WTC11 (cell line): ENCODE measurements around the gene KANTR. TPM values are rescaled to one million over a fixed set of nuclear protein-coding genes. Genes with fewer than 3 reads are reported as not detected.

ENCODE experiments used
- ATAC-seq: fragments of 200-7000 bp; cut with Tn5 transposase; 2 replicates; pipeline ENCODE4 v1.10.0; 2021; ENCODE audit warnings: mild to moderate bottlenecking, moderate library complexity
- CTCF ChIA-PET: fragments of 300-600 bp; sonication (Branson Sonifier 250); formaldehyde crosslinking; loops from one replicate; lab custom pipeline; 2021; ENCODE audit warnings: antibody characterized with exemption; lab: Charles Lee
- POLR2A ChIA-PET: fragments of 350-600 bp; sonication (Branson Sonifier 250); formaldehyde crosslinking; loops from one replicate; lab custom pipeline; 2021; ENCODE audit warnings: antibody characterized with exemption; lab: Charles Lee
- DNase-seq: peaks from one replicate; pipeline ENCODE4 v3.0.0; 2021; ENCODE audit warnings: low spot score
- H3K27ac Mint-ChIP-seq: 2 replicates; pipeline ENCODE4 v1.8.0; 2021; ENCODE audit warnings: mixed read lengths
- H3K27me3 Mint-ChIP-seq: 2 replicates; pipeline ENCODE4 v1.8.0; 2021; ENCODE audit warnings: low read depth, mild to moderate bottlenecking, moderate library complexity, mixed read lengths
- H3K36me3 Mint-ChIP-seq: 2 replicates; pipeline ENCODE4 v1.8.0; 2021; ENCODE audit warnings: mixed read lengths
- H3K4me1 Mint-ChIP-seq: 2 replicates; pipeline ENCODE4 v1.8.0; 2022; ENCODE audit warnings: mixed read lengths
- H3K4me3 Mint-ChIP-seq: 2 replicates; pipeline ENCODE4 v1.8.0; 2021; ENCODE audit warnings: mild to moderate bottlenecking, moderate library complexity, mixed read lengths
- H3K9me3 Mint-ChIP-seq: 2 replicates; pipeline ENCODE4 v1.8.0; 2021; ENCODE audit warnings: mixed read lengths
- CREB1 ChIP-seq: sonication (generic); formaldehyde crosslinking; IDR thresholded peaks from 2 replicates; pipeline ENCODE4 v1.8.0; 2023; ENCODE audit warnings: mild to moderate bottlenecking, missing genetic modification reagents
- ELF4 ChIP-seq: sonication (generic); formaldehyde crosslinking; IDR thresholded peaks from 2 replicates; pipeline ENCODE4 v1.8.1; 2022; ENCODE audit warnings: low read depth, mild to moderate bottlenecking, moderate library complexity, missing genetic modification reagents
- ETV6 ChIP-seq: sonication (generic); formaldehyde crosslinking; IDR thresholded peaks from 2 replicates; pipeline ENCODE4 v1.8.1; 2022; ENCODE audit warnings: mild to moderate bottlenecking, missing genetic modification reagents
- FOXK1 ChIP-seq: sonication (generic); formaldehyde crosslinking; IDR thresholded peaks from 2 replicates; pipeline ENCODE4 v1.8.0; 2022; ENCODE audit warnings: mild to moderate bottlenecking, moderate library complexity, missing genetic modification reagents
- FOXP1 ChIP-seq: sonication (generic); formaldehyde crosslinking; IDR thresholded peaks from 2 replicates; pipeline ENCODE4 v1.8.0; 2022; ENCODE audit warnings: missing genetic modification reagents, mild to moderate bottlenecking, moderate library complexity, borderline replicate concordance
- GRHL2 ChIP-seq: fragments of 250-450 bp; sonication (Bioruptor Pico); IDR thresholded peaks from 2 replicates; pipeline ENCODE4 v1.8.0; 2022; ENCODE audit warnings: mild to moderate bottlenecking, moderate library complexity; ENCODE audit not compliant: insufficient replicate concordance, severe bottlenecking
- KAT7 ChIP-seq: sonication (generic); formaldehyde crosslinking; IDR thresholded peaks from 2 replicates; pipeline ENCODE4 v1.8.1; 2023; ENCODE audit warnings: missing genetic modification reagents, mild to moderate bottlenecking, borderline replicate concordance
- MXD4 ChIP-seq: fragments of 250-450 bp; sonication (Bioruptor Pico); IDR thresholded peaks from 2 replicates; pipeline ENCODE4 v1.8.0; 2021; ENCODE audit warnings: mild to moderate bottlenecking, moderate library complexity, borderline replicate concordance
- NFATC4 ChIP-seq: fragments of 250-450 bp; sonication (Bioruptor Pico); IDR thresholded peaks from 2 replicates; pipeline ENCODE4 v1.9.0; 2021; ENCODE audit warnings: mild to moderate bottlenecking
- NR2C2 ChIP-seq: sonication (generic); formaldehyde crosslinking; IDR thresholded peaks from 2 replicates; pipeline ENCODE4 v1.8.0; 2022; ENCODE audit warnings: mild to moderate bottlenecking, missing genetic modification reagents
- SMAD3 ChIP-seq: sonication (generic); formaldehyde crosslinking; IDR thresholded peaks from 2 replicates; pipeline ENCODE4 v1.8.0; 2022; ENCODE audit warnings: missing genetic modification reagents, mild to moderate bottlenecking, borderline replicate concordance
- TEAD1 ChIP-seq: sonication (generic); formaldehyde crosslinking; IDR thresholded peaks from 2 replicates; pipeline ENCODE4 v1.8.0; 2022; ENCODE audit warnings: mild to moderate bottlenecking, missing genetic modification reagents
- TEAD4 ChIP-seq: sonication (generic); formaldehyde crosslinking; IDR thresholded peaks from 2 replicates; pipeline ENCODE4 v1.8.0; 2022; ENCODE audit warnings: mild to moderate bottlenecking, missing genetic modification reagents
- ZNF219 ChIP-seq: sonication (generic); formaldehyde crosslinking; IDR thresholded peaks from 2 replicates; pipeline ENCODE4 v1.8.0; 2023; ENCODE audit warnings: missing genetic modification reagents, mild to moderate bottlenecking, borderline replicate concordance
- total RNA-seq: library from RNA; stranded (reverse); gene quantifications from 3 replicates; pipeline ENCODE4 v1.2.3, GENCODE V29; 2021
- TF ChIP-seq, protein P1 (sequence below): fragments of 250-450 bp; sonication (Bioruptor Pico); conservative IDR thresholded peaks from 2 replicates; pipeline ENCODE4 v1.9.0; 2021; ENCODE audit warnings: mild to moderate bottlenecking
- TF ChIP-seq, protein P2 (sequence below): fragments of 250-450 bp; sonication (Bioruptor Pico); IDR thresholded peaks from 2 replicates; pipeline ENCODE4 v1.8.0; 2021; ENCODE audit warnings: mild to moderate bottlenecking
- TF ChIP-seq, protein P3 (sequence below): sonication (generic); formaldehyde crosslinking; IDR thresholded peaks from 2 replicates; pipeline ENCODE4 v1.8.0; 2023; ENCODE audit warnings: missing genetic modification reagents
- TF ChIP-seq, protein P4 (sequence below): sonication (generic); formaldehyde crosslinking; IDR thresholded peaks from 2 replicates; pipeline ENCODE4 v1.8.0; 2022; ENCODE audit warnings: missing genetic modification reagents
- TF ChIP-seq, protein P5 (sequence below): sonication (generic); formaldehyde crosslinking; IDR thresholded peaks from 2 replicates; pipeline ENCODE4 v1.8.0; 2023; ENCODE audit warnings: mild to moderate bottlenecking, missing genetic modification reagents

Gene KANTR
- total RNA-seq, 1 experiment from 2014 or later = 14.0 TPM

DNA sequence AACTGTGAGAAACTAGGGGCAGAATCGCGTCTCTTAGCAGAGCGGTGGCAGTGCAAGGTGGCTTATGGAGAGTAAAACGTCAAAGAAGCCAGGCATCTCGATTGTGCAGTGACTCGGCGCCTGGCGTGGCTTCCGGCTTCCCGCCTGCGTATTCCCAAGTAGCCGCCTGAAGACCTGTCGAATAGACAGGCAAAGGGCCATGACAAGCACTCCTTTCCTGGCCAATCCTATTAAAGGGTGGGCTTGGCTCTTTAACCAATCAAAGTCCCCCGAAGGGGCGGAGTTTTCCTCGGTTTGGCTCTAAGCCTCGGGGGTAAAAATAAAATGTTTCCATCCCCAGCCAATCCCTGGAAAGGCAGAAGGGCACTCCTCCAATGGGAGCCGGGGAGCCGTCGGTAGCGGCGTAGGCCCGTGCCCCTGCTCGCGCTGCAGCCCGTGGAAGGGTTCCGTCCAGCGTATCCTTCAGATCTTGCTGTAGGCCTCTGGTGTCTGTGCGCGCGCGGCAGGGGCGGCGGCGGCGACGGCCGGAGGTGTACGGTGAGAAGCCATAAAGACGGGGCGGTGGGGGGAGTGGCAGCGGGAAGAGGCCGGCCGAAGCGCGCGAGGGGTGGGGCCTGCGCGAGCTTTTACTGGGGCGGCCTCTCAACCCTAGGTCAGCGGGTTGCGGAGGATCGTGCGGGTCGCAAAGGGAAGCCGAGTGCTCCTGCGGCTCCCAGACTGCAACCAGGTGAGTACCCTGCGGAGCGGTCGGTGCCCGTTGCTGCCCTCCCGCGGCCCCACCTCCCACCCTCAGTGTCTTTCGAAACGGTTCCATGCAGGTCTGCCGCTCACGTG lies at the start of gene KANTR (continued):
- TF ChIP-seq, protein P1, sequence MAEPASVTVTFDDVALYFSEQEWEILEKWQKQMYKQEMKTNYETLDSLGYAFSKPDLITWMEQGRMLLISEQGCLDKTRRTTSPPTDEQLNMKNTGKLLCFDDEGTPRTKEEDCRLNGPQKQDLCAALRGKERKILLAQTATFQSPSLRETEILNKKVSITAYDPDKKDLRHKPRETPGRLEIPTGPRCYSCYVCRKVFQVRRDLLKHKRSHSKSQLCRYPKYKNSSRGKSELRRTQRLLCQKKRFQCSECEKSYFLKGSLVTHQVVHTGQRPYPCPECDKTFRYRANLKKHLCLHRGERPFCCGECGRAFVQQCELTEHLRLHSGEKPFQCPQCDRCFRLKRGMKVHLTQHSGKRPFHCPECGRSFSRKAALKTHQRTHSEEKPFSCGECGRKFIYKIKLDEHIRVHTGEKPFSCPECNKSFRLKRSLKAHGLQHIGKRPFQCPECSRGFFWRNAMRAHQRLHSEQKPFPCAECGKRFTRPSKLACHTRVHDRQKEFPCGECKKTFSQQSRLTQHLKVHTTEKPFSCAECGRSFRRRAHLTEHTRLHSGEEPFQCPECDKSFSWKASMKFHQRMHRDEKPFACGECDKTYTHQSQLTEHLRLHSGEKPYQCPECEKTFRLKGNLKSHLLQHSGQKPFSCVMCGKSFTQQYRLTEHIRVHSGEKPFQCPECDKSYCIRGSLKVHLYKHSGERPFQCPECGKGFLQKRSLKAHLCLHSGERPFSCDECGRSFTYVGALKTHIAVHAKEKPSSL (CRISPR knock-in tag) = no peak
- TF ChIP-seq, protein P2, sequence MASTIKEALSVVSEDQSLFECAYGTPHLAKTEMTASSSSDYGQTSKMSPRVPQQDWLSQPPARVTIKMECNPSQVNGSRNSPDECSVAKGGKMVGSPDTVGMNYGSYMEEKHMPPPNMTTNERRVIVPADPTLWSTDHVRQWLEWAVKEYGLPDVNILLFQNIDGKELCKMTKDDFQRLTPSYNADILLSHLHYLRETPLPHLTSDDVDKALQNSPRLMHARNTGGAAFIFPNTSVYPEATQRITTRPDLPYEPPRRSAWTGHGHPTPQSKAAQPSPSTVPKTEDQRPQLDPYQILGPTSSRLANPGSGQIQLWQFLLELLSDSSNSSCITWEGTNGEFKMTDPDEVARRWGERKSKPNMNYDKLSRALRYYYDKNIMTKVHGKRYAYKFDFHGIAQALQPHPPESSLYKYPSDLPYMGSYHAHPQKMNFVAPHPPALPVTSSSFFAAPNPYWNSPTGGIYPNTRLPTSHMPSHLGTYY (CRISPR knock-in tag) = no peak

DNA sequence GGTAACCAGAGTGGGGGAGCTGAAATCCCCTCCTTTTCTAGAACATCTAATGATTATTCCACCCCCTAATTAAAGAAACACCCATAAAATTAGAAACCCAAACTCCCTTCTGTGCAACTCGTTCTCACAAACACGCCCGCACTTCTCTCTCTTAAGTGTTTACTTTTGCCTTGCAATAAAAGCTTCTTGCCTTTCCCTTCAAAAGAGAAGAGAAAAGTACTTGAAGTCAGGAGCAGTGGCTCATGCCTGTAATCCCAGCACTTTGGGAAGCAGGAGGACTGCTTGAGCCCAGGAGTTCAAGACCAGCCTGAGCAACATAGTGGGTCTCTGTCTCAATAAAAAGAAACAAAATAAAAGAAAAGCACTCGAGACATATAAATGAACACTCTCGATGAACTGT lies 48.9 kb upstream of the KANTR start:
- no peak for DNase-seq
- H3K4me3 Mint-ChIP-seq = no peak overlapping the region
- H3K9me3 Mint-ChIP-seq = no peaks in the 10 kb centered on the region
- ChIA-PET POLR2A (no interaction called here), CTCF (no interaction called here)
- H3K27ac Mint-ChIP-seq = no peak overlapping the region; the same call in 1 of the 2 replicates
- no peaks in the 10 kb centered on the region for H3K36me3 Mint-ChIP-seq
- TF ChIP-seq ELF4 (CRISPR knock-in tag) (no peak), TEAD1 (no peak), GRHL2 (no peak), FOXP1 (CRISPR knock-in tag) (no peak), KAT7 (CRISPR knock-in tag) (no peak), MXD4 (CRISPR knock-in tag) (no peak), ETV6 (no peak), NFATC4 (CRISPR knock-in tag) (no peak), TEAD4 (CRISPR knock-in tag) (no peak), SMAD3 (CRISPR knock-in tag) (no peak), CREB1 (no peak), ZNF219 (CRISPR knock-in tag) (no peak), NR2C2 (CRISPR knock-in tag) (no peak), FOXK1 (CRISPR knock-in tag) (no peak)
- TF ChIP-seq, protein P3, sequence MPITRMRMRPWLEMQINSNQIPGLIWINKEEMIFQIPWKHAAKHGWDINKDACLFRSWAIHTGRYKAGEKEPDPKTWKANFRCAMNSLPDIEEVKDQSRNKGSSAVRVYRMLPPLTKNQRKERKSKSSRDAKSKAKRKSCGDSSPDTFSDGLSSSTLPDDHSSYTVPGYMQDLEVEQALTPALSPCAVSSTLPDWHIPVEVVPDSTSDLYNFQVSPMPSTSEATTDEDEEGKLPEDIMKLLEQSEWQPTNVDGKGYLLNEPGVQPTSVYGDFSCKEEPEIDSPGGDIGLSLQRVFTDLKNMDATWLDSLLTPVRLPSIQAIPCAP = no peak
- TF ChIP-seq, protein P4, sequence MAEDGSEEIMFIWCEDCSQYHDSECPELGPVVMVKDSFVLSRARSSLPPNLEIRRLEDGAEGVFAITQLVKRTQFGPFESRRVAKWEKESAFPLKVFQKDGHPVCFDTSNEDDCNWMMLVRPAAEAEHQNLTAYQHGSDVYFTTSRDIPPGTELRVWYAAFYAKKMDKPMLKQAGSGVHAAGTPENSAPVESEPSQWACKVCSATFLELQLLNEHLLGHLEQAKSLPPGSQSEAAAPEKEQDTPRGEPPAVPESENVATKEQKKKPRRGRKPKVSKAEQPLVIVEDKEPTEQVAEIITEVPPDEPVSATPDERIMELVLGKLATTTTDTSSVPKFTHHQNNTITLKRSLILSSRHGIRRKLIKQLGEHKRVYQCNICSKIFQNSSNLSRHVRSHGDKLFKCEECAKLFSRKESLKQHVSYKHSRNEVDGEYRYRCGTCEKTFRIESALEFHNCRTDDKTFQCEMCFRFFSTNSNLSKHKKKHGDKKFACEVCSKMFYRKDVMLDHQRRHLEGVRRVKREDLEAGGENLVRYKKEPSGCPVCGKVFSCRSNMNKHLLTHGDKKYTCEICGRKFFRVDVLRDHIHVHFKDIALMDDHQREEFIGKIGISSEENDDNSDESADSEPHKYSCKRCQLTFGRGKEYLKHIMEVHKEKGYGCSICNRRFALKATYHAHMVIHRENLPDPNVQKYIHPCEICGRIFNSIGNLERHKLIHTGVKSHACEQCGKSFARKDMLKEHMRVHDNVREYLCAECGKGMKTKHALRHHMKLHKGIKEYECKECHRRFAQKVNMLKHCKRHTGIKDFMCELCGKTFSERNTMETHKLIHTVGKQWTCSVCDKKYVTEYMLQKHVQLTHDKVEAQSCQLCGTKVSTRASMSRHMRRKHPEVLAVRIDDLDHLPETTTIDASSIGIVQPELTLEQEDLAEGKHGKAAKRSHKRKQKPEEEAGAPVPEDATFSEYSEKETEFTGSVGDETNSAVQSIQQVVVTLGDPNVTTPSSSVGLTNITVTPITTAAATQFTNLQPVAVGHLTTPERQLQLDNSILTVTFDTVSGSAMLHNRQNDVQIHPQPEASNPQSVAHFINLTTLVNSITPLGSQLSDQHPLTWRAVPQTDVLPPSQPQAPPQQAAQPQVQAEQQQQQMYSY = no peak
- TF ChIP-seq, protein P5, sequence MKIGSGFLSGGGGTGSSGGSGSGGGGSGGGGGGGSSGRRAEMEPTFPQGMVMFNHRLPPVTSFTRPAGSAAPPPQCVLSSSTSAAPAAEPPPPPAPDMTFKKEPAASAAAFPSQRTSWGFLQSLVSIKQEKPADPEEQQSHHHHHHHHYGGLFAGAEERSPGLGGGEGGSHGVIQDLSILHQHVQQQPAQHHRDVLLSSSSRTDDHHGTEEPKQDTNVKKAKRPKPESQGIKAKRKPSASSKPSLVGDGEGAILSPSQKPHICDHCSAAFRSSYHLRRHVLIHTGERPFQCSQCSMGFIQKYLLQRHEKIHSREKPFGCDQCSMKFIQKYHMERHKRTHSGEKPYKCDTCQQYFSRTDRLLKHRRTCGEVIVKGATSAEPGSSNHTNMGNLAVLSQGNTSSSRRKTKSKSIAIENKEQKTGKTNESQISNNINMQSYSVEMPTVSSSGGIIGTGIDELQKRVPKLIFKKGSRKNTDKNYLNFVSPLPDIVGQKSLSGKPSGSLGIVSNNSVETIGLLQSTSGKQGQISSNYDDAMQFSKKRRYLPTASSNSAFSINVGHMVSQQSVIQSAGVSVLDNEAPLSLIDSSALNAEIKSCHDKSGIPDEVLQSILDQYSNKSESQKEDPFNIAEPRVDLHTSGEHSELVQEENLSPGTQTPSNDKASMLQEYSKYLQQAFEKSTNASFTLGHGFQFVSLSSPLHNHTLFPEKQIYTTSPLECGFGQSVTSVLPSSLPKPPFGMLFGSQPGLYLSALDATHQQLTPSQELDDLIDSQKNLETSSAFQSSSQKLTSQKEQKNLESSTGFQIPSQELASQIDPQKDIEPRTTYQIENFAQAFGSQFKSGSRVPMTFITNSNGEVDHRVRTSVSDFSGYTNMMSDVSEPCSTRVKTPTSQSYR = no peak
- no peaks in the 10 kb centered on the region for H3K27me3 Mint-ChIP-seq
- peaks cover 10% of the 10 kb centered on the region for H3K4me1 Mint-ChIP-seq
- no peak for ATAC-seq
